ENCODE results near the gene MEIS2.

The MEIS2 gene

DNA sequence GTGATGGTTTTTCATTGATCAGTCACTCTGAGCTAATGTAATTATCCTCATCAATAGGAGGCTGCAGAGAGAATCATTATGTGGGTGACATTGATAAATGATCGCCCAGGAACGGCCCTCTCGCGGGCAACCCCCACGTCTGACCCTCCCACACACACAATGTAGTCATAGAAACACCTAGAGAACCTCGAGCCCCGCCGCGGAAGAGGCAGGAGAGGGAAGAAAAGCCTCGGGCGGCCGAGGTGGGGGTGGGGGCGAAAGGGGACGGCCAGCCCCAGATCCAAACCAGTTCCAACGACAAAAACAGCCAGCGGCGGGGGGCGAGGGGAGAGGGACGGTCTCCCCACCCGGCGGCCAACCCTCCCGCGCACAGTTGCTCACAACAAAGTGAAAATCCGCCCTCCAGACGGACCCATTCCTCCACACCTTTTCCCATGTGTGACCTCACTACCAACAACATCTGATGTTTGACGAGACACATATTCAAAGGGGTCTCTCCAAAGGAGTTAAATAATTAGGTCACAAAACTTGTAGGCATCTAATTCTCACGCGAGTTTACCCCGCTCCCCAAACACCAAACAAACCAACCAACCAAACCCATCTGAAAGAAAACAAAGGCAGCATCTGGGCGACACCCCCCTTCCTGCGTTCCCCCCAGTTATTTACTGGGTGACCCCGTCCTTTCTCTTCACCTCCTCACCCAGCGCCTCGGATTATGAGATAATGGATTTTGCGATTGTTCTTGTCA is 213.0 kb downstream of the MEIS2 start:
- DNase-seq (ENCODE audit: extremely low read depth, insufficient read length): no peak

DNA sequence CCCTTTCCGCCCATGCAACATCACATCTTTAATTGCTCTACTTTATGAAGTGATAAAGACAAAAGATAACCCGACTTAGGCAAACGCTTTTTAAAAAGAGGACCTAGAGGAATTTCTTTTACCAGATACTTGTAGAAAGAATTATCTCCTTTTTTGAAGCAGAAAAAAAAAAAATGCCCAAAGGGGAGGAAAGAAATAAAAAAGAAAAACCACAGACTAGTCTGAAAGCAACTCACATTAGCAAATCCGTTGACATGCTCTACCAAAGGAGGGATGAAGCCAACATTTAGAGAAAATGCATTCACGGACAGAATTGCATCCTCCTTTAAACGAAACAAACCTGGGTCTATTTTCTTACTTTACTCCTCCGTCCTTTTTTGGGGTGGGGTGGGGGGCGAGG is 213.6 kb downstream of the MEIS2 start:
- no peak for DNase-seq (ENCODE audit: extremely low read depth, insufficient read length)
- no peak overlapping the region for H3K4me3 ChIP-seq (replicated peaks; ENCODE audit: low read depth, low read length)
- no peaks in the 10 kb centered on the region for H3K27me3 ChIP-seq (replicated peaks; ENCODE audit: control insufficient read depth, insufficient read depth, low read length)
- H3K36me3 ChIP-seq (ENCODE audit: control insufficient read depth, insufficient read depth, low read length): no peaks in the 10 kb centered on the region
- TF ChIP-seq, protein P1, sequence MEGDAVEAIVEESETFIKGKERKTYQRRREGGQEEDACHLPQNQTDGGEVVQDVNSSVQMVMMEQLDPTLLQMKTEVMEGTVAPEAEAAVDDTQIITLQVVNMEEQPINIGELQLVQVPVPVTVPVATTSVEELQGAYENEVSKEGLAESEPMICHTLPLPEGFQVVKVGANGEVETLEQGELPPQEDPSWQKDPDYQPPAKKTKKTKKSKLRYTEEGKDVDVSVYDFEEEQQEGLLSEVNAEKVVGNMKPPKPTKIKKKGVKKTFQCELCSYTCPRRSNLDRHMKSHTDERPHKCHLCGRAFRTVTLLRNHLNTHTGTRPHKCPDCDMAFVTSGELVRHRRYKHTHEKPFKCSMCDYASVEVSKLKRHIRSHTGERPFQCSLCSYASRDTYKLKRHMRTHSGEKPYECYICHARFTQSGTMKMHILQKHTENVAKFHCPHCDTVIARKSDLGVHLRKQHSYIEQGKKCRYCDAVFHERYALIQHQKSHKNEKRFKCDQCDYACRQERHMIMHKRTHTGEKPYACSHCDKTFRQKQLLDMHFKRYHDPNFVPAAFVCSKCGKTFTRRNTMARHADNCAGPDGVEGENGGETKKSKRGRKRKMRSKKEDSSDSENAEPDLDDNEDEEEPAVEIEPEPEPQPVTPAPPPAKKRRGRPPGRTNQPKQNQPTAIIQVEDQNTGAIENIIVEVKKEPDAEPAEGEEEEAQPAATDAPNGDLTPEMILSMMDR (IDR thresholded peaks at IDR 0.05; ENCODE audit: insufficient read depth, low read length, poor library complexity, severe bottlenecking): no peak

More for the DNA sequence above, 213.0 kb downstream of the MEIS2 start:
- TF ChIP-seq, protein P1 (IDR thresholded peaks at IDR 0.05; ENCODE audit: insufficient read depth, low read length, poor library complexity, severe bottlenecking): no peak
- H3K36me3 ChIP-seq (ENCODE audit: control insufficient read depth, insufficient read depth, low read length): peaks cover 1% of the 10 kb centered on the region
- no peaks in the 10 kb centered on the region for H3K27me3 ChIP-seq (replicated peaks; ENCODE audit: control insufficient read depth, insufficient read depth, low read length)
- H3K4me3 ChIP-seq (replicated peaks; ENCODE audit: low read depth, low read length): peak overlapping the region; percentile 48

DNA sequence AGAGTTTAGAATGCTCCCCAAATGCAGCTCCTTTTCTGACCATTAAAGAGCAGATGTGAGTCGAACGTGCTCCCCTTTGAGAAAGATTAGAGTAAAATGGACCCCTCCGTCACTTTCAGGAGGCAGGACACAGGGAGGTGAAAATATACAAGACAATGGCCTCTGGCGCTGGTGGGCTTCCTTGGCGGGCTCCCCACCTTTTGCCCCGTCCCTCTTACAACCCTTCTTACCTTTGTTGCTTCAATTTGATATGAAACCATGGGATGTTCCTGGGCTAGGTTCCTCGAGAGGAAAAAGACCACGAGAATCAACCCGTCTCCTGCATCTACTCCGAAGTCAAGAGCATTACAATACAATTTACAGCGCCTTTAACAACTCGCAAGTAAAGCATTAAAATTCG is 214.2 kb downstream of the MEIS2 start:
- TF ChIP-seq, protein P1 (IDR thresholded peaks at IDR 0.05; ENCODE audit: insufficient read depth, low read length, poor library complexity, severe bottlenecking): no peak
- no peak for DNase-seq (ENCODE audit: extremely low read depth, insufficient read length)
- no peaks in the 10 kb centered on the region for H3K27me3 ChIP-seq (replicated peaks; ENCODE audit: control insufficient read depth, insufficient read depth, low read length)
- H3K36me3 ChIP-seq (ENCODE audit: control insufficient read depth, insufficient read depth, low read length): no peaks in the 10 kb centered on the region
- H3K4me3 ChIP-seq (replicated peaks; ENCODE audit: low read depth, low read length): no peak overlapping the region

DNA sequence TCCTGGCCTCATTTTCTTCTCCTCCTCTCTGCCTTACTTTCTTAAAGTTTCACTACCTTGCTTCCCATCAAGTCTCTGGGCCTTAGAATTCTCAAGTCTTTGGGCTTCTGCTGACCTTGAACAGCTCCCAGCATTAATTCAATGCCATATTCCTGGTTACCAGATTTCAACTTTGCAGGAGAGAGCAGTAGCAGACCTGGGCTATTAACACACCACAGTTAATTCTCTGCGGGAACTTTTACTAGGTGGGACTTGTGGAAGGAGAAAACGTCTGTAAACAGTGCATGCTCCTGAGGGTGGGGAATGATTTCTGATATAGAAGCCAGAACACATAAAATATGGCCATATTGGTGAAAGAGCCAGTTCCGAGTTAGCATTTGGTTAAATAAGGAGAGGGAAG is 214.6 kb downstream of the MEIS2 start:
- TF ChIP-seq, protein P1 (IDR thresholded peaks at IDR 0.05; ENCODE audit: insufficient read depth, low read length, poor library complexity, severe bottlenecking): no peak
- no peak for DNase-seq (ENCODE audit: extremely low read depth, insufficient read length)
- Histone ChIP-seq H3K27me3 (replicated peaks; ENCODE audit: control insufficient read depth, insufficient read depth, low read length) (no peaks in the 10 kb centered on the region), H3K4me3 (replicated peaks; ENCODE audit: low read depth, low read length) (no peak overlapping the region), H3K36me3 (ENCODE audit: control insufficient read depth, insufficient read depth, low read length) (no peaks in the 10 kb centered on the region)

DNA sequence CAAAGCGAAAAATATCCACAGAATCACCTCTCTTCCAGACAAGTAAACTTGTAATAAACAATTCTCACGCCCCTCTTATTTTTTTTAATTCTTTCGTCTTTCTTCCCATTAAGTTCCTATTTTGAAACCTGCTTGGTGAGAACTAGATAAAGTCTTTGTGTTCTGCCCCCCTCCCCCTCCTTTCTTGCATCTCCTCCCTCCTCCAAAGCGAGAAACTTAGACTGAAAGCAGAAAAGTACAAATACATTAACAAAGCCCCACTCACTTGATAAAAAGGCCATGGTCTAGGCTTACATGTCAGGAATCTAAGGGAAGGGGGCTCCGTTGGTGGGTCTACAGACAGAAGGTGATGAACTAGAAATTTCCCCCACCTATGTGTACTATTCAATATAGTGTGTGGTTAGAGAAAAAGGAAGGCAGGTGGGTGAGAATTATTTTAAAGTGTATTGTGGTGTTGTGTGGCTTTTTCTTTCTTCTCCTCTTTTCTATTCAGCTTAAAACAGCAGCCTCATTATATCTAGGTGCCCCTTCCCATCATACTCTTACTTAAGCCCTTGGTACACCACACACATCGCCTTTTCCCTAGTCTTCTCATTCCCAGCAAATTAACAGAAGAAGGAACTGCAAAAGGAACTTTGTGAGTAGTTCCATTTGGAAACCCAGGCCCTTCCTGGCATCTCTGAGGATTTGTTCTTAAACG is 215.3 kb downstream of the MEIS2 start:
- Histone ChIP-seq H3K4me3 (replicated peaks; ENCODE audit: low read depth, low read length) (no peak overlapping the region), H3K36me3 (ENCODE audit: control insufficient read depth, insufficient read depth, low read length) (no peaks in the 10 kb centered on the region), H3K27me3 (replicated peaks; ENCODE audit: control insufficient read depth, insufficient read depth, low read length) (peaks cover 3% of the 10 kb centered on the region; the same call in 1 of the 2 replicates)
- no peak for DNase-seq (ENCODE audit: extremely low read depth, insufficient read length)
- TF ChIP-seq, protein P1 (IDR thresholded peaks at IDR 0.05; ENCODE audit: insufficient read depth, low read length, poor library complexity, severe bottlenecking): no peak

All from GM06990 (cell line).